GM12892 (cell line): ENCODE measurements around the gene SH3BP5.

ENCODE experiments used
- DNase-seq: peaks from one replicate; pipeline ENCODE4 v3.0.0; 2011; ENCODE audit not compliant: insufficient read length
- FAIRE-seq: peaks from 2 replicates; lab custom pipeline; 2011; peaks lifted over from hg19 to GRCh38; lab: Jason Lieb, UNC
- POLR2A ChIP-seq: IDR thresholded peaks from 2 replicates; pipeline ENCODE4 v1.6.1; 2011; ENCODE audit warnings: low read depth, low read length, control low read depth
- POLR2AphosphoS5 ChIP-seq: IDR thresholded peaks from 2 replicates; pipeline ENCODE4 v1.6.1; 2011; ENCODE audit warnings: low read depth, low read length, control low read depth
- TAF1 ChIP-seq: IDR thresholded peaks from 2 replicates; pipeline ENCODE4 v1.6.1; 2011; ENCODE audit warnings: low read depth, mild to moderate bottlenecking, control low read depth, low read length, borderline replicate concordance

Gene SH3BP5

GRCh38 chr3:15305359-15305844 is 27.0 kb downstream of the SH3BP5 start:
- no peak for DNase-seq
- no peak for TF ChIP-seq POLR2A
- no peak for TF ChIP-seq TAF1
- TF ChIP-seq POLR2AphosphoS5 = no peak
- no peak for FAIRE-seq

- no peak for TF ChIP-seq POLR2A
- no peak for DNase-seq
- FAIRE-seq = no peak
These were observed 28.7 kb downstream of the SH3BP5 start for GRCh38 chr3:15303728-15304127.

GRCh38 chr3:15303216-15303615 is 29.2 kb downstream of the SH3BP5 start:
- no peak for TF ChIP-seq TAF1
- TF ChIP-seq POLR2A = no peak
- no peak for TF ChIP-seq POLR2AphosphoS5
- FAIRE-seq (no peak), DNase-seq (no peak)

- FAIRE-seq (no peak), DNase-seq (no peak)
- no peak for TF ChIP-seq POLR2AphosphoS5
- no peak for TF ChIP-seq POLR2A
- TF ChIP-seq TAF1 = no peak
These were observed 30.6 kb downstream of the SH3BP5 start for GRCh38 chr3:15301761-15302160.

GRCh38 chr3:15300323-15301078 is 31.9 kb downstream of the SH3BP5 start:
- FAIRE-seq = no peak

GRCh38 chr3:15299036-15299435 is 33.4 kb downstream of the SH3BP5 start:
- DNase-seq = no peak

More at GRCh38 chr3:15300323-15301078, 31.9 kb downstream of the SH3BP5 start:
- DNase-seq = no peak
- no peak for TF ChIP-seq TAF1
- TF ChIP-seq POLR2A = no peak
- TF ChIP-seq POLR2AphosphoS5 = no peak

GRCh38 chr3:15298504-15298903 is 33.9 kb downstream of the SH3BP5 start:
- TF ChIP-seq POLR2A = no peak
- no peak for TF ChIP-seq POLR2AphosphoS5
- TF ChIP-seq TAF1 = no peak
- FAIRE-seq = no peak

More at GRCh38 chr3:15299036-15299435, 33.4 kb downstream of the SH3BP5 start:
- FAIRE-seq = no peak
- no peak for TF ChIP-seq TAF1
- no peak for TF ChIP-seq POLR2AphosphoS5
- TF ChIP-seq POLR2A = no peak

GRCh38 chr3:15297608-15298350 is 34.6 kb downstream of the SH3BP5 start:
- no peak for DNase-seq
- no peak for FAIRE-seq
- TF ChIP-seq POLR2AphosphoS5 = no peak
- TF ChIP-seq TAF1 = no peak
- no peak for TF ChIP-seq POLR2A

More at GRCh38 chr3:15298504-15298903, 33.9 kb downstream of the SH3BP5 start:
- DNase-seq = no peak

- FAIRE-seq = no peak
- TF ChIP-seq POLR2A = no peak
- no peak for TF ChIP-seq TAF1
- DNase-seq = no peak
These were observed 36.9 kb downstream of the SH3BP5 start for GRCh38 chr3:15295506-15295905.

GRCh38 chr3:15294929-15295328 is 37.5 kb downstream of the SH3BP5 start:
- FAIRE-seq = no peak
- no peak for DNase-seq
- TF ChIP-seq POLR2AphosphoS5 (no peak), TAF1 (no peak), POLR2A (no peak)

- DNase-seq = no peak
- FAIRE-seq = no peak
- no peak for TF ChIP-seq POLR2AphosphoS5
- TF ChIP-seq POLR2A = no peak
- no peak for TF ChIP-seq TAF1
These were observed 39.4 kb downstream of the SH3BP5 start for GRCh38 chr3:15292765-15293522.
